Kidney (tissue), 14 donors: ENCODE measurements around the gene LST1. TPM values are rescaled to one million over a fixed set of nuclear protein-coding genes. Genes with fewer than 3 reads are reported as not detected.

Experiments
- DNase-seq, 5 donors: peaks; one replicate each; pipeline ENCODE4 v3.0.0-alpha.2; 2013 to 2020
- FAIRE-seq: peaks from 2 replicates; lab custom pipeline; 2012; peaks lifted over from hg19 to GRCh38; lab: Jason Lieb, UNC
- H3K27ac ChIP-seq, 2 donors: one replicate each; pipeline ENCODE4 v1.7.0; 2013; ENCODE audit warnings: low read depth in 2 of 2, low read length in 2 of 2, inconsistent platforms in 1 of 2
- H3K27me3 ChIP-seq: one replicate; pipeline ENCODE4 v1.7.1; 2013; ENCODE audit warnings: low read length, inconsistent platforms; ENCODE audit not compliant: control insufficient read depth, insufficient read depth
- H3K36me3 ChIP-seq, 3 donors: one replicate each; pipeline versions ENCODE4 v1.7.0 to v1.7.1; 2013; ENCODE audit warnings: low read length in 3 of 3, control low read depth in 1 of 3, inconsistent platforms in 1 of 3; ENCODE audit not compliant: insufficient read depth in 3 of 3, control insufficient read depth in 2 of 3
- H3K4me1 ChIP-seq, 3 donors: one replicate each; pipeline versions ENCODE4 v1.7.0 to v1.7.1; 2013; ENCODE audit warnings: low read length in 3 of 3, inconsistent platforms in 1 of 3, low read depth in 1 of 3; ENCODE audit not compliant: control insufficient read depth in 2 of 3, insufficient read depth in 2 of 3
- H3K4me3 ChIP-seq, 3 donors: one replicate each; pipeline versions ENCODE4 v1.7.0 to v1.8.1; 2013; ENCODE audit warnings: low read length in 3 of 3, control low read depth in 1 of 3, inconsistent platforms in 1 of 3
- H3K9ac ChIP-seq, 3 donors: one replicate each; pipeline versions ENCODE4 v1.7.0 to v1.7.1; 2013; ENCODE audit warnings: low read length in 3 of 3, control low read depth in 1 of 3, inconsistent platforms in 1 of 3
- H3K9me3 ChIP-seq, 3 donors: one replicate each; pipeline versions ENCODE4 v1.7.0 to v1.7.1; 2013; ENCODE audit warnings: low read length in 3 of 3, control low read depth in 1 of 3, inconsistent platforms in 1 of 3; ENCODE audit not compliant: control insufficient read depth in 2 of 3, insufficient read depth in 1 of 3
- intact Hi-C: fragments of 100-400 bp; cut with DNase I; formaldehyde crosslinking; loops from one replicate; pipeline ENCODE4 v1.11.1; 2022
- polyA plus RNA-seq: library from polyadenylated mRNA; stranded (reverse); fragments of 350-450 nt; fragmentation: Illumina TruSeq; extraction: RNeasy Lipid Tissue Mini Kit (QIAGEN cat#74804); gene quantifications from one replicate; pipeline ENCODE4 v1.2.3, GENCODE V29; 2014; ENCODE audit warnings: low read depth, low replicate concordance; ENCODE audit not compliant: insufficient read depth
- total RNA-seq: library from RNA; stranded (reverse); fragmentation: NEBNext Ultra II Directional; extraction: Animal tissue kit (Norgen Biotek cat#: 25700); gene quantifications from one replicate; pipeline ENCODE4 v1.2.1, GENCODE V29; 2021
- TF ChIP-seq, protein P1 (sequence below): IDR thresholded peaks from 3 replicates; pipeline ENCODE4 v1.5.1; 2012; ENCODE audit warnings: mild to moderate bottlenecking, moderate library complexity, borderline replicate concordance; ENCODE audit not compliant: insufficient read depth; ENCODE audit errors: extremely low read depth
- donor health status: control.
- donor health status: control.
- donor health status: control.
- donor health status: control.
- donor health status: control.
- donor health status: DM: yes; HTN: yes; CAD: no.
- donor health status: Normal renal cell carcinoma (clear cell type).

Gene LST1
- total and polyA plus RNA-seq, 2 donors from 2014 or later = 14.8 to 31.5 TPM

- TF ChIP-seq, protein P1, sequence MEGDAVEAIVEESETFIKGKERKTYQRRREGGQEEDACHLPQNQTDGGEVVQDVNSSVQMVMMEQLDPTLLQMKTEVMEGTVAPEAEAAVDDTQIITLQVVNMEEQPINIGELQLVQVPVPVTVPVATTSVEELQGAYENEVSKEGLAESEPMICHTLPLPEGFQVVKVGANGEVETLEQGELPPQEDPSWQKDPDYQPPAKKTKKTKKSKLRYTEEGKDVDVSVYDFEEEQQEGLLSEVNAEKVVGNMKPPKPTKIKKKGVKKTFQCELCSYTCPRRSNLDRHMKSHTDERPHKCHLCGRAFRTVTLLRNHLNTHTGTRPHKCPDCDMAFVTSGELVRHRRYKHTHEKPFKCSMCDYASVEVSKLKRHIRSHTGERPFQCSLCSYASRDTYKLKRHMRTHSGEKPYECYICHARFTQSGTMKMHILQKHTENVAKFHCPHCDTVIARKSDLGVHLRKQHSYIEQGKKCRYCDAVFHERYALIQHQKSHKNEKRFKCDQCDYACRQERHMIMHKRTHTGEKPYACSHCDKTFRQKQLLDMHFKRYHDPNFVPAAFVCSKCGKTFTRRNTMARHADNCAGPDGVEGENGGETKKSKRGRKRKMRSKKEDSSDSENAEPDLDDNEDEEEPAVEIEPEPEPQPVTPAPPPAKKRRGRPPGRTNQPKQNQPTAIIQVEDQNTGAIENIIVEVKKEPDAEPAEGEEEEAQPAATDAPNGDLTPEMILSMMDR = no peak
- FAIRE-seq = no peak
- H3K27ac ChIP-seq = no peak overlapping the region
- intact Hi-C loops = no loop called here
- no peaks in the 10 kb centered on the region for H3K4me1 ChIP-seq
- no peak overlapping the region for H3K4me3 ChIP-seq
- H3K36me3 ChIP-seq = peaks cover 12 to 77% (median 34%) of the 10 kb centered on the region in 3 donors
- H3K9me3 ChIP-seq = no peaks in the 10 kb centered on the region
- DNase-seq = no peak
- no peak overlapping the region for H3K9ac ChIP-seq
- H3K27me3 ChIP-seq = no peaks in the 10 kb centered on the region
Observed at GRCh38 chr6:31633447-31633846, 47.4 kb downstream of the LST1 start.

GRCh38 chr6:31634131-31634530 lies 48.1 kb downstream of the LST1 start:
- Histone ChIP-seq H3K4me1 (no peaks in the 10 kb centered on the region), H3K27ac (no peak overlapping the region), H3K9me3 (no peaks in the 10 kb centered on the region), H3K4me3 (no peak overlapping the region), H3K27me3 (no peaks in the 10 kb centered on the region), H3K9ac (no peak overlapping the region), H3K36me3 (peaks cover 8 to 72% (median 33%) of the 10 kb centered on the region in 3 donors)
- intact Hi-C loops = no loop called here
- DNase-seq (no peak), FAIRE-seq (no peak)
- TF ChIP-seq, protein P1 = no peak

DNA sequence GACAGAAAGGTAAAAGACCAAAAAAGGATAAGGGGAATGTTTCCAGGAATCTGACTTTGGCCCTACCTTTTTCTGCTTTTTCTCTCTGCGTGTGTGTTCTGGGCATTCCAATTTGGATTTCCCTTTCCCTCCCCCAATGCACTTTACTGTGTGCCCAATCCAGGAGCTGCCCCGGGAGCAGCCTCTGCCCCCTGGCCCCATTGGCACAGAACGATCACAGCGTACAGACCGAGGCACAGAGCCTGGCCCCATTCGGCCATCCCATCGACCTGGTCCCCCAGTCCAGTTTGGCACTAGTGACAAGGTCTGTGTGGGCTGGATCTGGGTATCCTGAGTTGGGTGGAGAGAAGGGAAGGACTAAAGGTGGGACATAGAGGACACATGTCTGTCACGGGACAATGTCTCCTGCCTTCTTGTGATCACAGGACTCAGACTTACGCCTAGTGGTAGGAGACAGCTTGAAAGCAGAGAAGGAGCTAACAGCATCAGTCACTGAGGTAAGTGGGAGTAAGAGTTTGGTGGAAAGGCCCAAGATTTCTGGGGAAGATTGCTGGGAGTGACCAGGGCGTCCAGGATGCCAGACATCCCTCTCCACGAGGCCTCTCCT lies 49.0 kb downstream of the LST1 start:
- FAIRE-seq = no peak
- no peaks in the 10 kb centered on the region for H3K27me3 ChIP-seq
- no peak overlapping the region for H3K4me3 ChIP-seq
- TF ChIP-seq, protein P1 = no peak
- intact Hi-C loops = no loop called here
- H3K4me1 ChIP-seq = no peaks in the 10 kb centered on the region
- H3K9me3 ChIP-seq = no peaks in the 10 kb centered on the region
- H3K27ac ChIP-seq = no peak overlapping the region
- DNase-seq = no peak
- H3K9ac ChIP-seq = no peak overlapping the region
- H3K36me3 ChIP-seq = peaks cover 6 to 80% (median 36%) of the 10 kb centered on the region in 3 donors
